Midbrain (tissue), 1 donor: ENCODE data around the gene P3H3.
A peak's percentile ranks its signal among the peaks of the same experiment; 100 is the strongest.
"Not testable (repeated sequence)": the region's sequence is repeated elsewhere in the genome, so short reads cannot be mapped to it uniquely, and the experiment has no call there.

ENCODE experiments used
- DNase-seq: peaks from one replicate; lab custom pipeline; 2025; lab: John Stamatoyannopoulos, UW

Gene P3H3

DNA sequence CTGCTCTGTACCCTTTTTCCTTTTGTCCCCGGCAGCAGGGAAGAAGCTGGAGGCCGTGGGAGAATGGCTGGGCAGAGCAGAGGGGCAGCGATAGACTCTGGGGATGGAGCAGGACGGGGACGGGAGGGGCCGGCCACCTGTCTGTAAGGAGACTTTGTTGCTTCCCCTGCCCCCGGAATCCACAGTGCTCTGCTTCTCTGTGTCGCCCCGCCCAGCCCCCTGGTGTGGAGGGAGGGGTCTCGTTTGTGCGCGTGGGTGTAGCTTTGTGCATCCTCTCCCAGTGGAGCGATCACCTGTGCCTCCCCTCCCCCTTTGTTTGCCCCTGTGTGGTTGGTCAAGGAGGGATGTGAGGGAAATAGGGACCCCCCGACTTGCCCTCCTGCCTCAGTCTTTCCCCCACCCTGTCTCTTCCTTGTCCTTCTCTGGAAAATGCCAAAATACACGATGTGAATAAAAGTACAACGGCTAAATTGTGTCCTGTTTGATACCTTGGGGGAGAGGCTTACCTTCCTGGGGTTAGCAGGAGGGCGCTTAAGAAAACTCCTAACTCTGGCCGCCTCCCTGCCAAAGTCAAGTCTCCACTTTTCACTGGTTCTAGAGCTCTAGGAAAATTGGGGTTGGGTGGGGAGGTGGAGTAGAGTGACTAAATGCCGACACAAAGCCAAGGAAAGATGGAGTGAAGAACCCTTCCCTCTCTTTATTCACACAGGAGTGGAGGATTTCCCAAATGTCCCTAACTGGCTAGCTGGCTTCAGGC, 38.1 kb downstream of the P3H3 start:
- DNase-seq: no peak

DNA sequence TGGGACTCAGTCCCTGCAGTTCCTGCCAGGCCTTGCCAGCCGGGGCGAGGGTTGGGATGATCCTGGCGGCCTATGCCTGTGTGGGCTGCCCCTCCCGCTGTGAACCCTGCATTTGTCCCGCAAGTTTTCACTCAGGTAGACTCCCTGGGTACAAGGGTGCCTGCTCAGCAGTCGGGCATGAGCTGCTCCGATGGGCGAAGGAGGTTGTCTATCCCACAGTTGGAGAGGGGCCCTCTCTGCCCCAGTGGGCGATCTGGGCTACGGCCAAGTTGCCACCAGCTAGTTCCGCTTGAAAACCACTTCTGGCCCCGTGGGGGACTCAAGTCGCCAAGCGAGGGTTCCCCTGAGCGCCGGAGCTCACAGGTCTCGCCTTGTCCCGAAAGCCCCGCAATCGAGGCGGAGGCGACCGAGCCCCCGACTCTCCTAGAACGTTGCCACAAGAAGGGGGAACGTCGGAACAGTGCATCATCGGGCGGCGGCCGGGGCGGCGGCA, 38.8 kb downstream of the P3H3 start:
- peak; percentile 47 for DNase-seq

DNA sequence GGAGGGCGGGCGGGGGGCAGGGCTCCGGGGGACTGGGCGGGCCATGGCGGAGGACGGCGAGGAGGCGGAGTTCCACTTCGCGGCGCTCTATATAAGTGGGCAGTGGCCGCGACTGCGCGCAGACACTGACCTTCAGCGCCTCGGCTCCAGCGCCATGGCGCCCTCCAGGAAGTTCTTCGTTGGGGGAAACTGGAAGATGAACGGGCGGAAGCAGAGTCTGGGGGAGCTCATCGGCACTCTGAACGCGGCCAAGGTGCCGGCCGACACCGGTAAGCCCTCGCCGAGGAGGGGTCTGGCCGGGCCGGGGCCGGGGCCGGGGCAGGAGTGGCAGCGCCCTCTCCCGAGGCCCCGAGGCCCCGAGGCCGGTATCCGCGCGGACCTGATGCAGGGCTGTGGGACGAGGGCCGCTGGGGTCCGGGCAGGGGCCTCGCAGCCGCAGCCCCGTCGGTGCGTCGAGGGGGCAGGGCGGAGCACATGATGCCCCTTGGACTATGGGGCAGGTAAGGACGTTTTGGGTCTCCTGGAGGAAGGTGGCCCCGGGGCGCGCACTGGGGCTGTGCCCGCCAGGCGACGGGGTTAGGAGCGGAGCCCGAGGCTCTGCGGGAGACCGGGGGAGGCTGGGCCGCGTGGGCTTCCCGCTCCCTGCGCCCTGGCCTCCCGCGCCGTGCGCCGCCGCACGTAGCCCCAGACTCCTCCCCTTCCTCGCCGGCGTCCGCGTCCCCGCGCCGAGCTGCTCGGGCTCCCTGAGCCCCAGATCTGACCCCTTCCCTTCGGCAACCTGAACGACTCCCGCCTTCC, 39.4 kb downstream of the P3H3 start, which contains the start of gene TPI1:
Gene TPI1, plus strand, starts transcription at position 119 of the 798 bp plus-strand sequence. Its CDS starts 36 bp downstream, at position 155.
- peak; percentile 90 for DNase-seq

DNA sequence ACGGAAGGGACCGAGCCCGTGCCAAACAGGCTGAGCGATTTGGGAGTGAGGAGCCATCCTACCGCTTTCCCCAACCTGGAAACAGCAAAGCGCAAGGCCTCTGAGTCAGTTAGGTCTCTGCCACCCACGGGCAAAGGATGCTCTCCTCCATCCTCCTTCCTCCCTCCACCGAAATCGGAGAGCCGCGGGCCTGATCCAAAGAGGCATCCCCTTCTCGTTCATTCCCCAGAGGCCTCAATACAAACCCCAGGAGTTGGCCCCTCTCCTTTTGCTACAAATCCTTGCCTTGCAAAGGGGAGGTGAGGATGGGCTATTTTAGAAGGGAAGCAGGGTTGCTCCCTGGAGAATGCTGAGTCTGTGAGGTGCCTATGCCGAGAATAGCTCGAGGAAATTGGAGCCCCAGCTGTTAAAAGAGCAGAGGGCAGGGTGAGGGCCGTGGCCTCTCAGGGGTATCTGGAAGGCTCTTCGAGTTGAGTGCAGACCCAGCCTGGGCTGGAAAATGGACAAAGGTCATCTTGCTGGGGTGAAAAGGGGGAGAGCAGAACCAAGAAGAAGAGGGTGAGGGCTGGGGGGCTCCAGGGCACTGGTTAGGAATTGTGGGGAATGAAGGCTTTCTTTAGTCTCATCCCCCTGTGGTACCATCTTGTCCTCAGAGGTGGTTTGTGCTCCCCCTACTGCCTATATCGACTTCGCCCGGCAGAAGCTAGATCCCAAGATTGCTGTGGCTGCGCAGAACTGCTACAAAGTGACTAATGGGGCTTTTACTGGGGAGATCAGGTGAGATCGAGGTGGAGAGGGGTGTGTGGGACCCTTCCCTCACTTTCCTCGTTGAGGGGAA, 40.2 kb downstream of the P3H3 start:
- no peak for DNase-seq

DNA sequence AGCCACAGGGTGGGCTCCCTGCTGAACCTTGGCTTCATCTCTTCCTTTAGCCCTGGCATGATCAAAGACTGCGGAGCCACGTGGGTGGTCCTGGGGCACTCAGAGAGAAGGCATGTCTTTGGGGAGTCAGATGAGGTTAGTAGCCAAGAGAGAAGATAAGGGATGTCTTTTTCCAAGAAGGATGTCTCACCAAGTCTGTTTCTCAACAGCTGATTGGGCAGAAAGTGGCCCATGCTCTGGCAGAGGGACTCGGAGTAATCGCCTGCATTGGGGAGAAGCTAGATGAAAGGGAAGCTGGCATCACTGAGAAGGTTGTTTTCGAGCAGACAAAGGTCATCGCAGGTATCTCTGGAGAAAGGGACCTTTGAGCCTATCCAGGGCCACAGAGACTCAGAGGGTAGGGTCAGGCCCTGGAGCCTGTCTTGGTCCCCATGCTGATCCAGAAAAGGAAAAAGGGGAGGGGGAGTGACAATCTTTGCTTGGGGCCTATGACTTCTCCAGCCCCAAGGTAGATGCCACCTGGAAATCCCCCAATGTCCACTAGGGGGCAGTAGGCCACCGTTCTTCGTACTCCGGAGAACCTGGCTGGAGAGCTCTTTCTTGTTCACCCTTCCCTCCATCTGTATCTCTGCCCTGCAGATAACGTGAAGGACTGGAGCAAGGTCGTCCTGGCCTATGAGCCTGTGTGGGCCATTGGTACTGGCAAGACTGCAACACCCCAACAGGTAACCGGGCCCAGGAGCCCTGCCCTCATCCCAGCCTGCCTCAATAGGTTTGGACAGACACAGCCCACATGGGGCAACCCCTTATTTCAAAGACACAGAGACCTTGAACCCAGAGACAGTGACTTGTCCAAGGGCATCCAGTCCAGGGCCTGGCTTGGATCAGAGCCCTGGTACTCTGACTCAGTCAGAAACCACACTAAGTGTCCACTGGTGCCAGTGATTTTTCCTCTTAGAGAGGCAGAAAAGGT, 41.1 kb downstream of the P3H3 start:
- peak; percentile 75 for DNase-seq

DNA sequence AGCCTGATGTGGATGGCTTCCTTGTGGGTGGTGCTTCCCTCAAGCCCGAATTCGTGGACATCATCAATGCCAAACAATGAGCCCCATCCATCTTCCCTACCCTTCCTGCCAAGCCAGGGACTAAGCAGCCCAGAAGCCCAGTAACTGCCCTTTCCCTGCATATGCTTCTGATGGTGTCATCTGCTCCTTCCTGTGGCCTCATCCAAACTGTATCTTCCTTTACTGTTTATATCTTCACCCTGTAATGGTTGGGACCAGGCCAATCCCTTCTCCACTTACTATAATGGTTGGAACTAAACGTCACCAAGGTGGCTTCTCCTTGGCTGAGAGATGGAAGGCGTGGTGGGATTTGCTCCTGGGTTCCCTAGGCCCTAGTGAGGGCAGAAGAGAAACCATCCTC, 42.1 kb downstream of the P3H3 start:
- not testable (repeated sequence) for DNase-seq

DNA sequence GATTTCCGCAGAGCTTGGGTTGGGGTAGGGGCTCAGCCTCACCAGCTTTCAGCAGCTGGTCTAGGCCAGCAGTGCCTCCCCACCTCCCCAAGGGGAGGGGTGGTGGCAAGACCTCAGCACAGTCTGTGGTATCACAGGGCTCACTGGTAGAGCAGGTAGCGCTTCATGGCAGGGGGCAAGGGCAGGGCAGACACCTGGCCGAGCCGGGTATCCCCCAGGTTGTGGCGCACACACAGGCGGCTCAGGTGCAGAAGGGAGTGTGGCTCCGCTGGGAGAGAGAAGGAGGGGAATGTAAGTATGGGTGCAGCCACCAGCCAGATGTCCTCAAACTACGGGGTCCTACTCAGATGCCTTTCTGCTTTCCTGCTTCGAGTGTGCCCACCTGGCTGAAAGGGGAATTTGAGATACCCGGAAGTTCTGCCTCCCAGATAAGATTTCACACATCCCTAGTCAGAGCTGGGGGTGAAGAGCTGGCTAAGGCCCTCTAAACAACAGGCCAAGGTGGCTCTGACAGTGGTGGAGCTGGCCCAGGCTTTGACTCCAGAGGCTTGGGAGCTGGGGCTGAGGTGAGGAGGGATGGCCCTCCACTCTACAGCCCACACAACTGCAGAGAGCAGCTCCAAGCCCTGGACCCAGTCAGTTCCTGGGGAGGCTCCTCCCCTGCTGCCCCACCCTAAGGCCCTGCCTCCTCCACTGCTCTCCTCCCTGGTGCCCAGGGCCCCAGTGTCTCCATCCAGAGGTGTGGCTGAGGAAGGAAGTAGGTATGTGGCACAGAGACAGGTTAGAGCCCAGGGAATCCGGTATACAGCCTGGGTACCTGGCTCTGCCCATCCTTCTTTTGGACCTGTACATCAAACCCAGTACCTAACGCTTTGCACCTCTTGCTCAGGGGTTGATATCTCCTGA, 43.1 kb downstream of the P3H3 start:
- no peak for DNase-seq

DNA sequence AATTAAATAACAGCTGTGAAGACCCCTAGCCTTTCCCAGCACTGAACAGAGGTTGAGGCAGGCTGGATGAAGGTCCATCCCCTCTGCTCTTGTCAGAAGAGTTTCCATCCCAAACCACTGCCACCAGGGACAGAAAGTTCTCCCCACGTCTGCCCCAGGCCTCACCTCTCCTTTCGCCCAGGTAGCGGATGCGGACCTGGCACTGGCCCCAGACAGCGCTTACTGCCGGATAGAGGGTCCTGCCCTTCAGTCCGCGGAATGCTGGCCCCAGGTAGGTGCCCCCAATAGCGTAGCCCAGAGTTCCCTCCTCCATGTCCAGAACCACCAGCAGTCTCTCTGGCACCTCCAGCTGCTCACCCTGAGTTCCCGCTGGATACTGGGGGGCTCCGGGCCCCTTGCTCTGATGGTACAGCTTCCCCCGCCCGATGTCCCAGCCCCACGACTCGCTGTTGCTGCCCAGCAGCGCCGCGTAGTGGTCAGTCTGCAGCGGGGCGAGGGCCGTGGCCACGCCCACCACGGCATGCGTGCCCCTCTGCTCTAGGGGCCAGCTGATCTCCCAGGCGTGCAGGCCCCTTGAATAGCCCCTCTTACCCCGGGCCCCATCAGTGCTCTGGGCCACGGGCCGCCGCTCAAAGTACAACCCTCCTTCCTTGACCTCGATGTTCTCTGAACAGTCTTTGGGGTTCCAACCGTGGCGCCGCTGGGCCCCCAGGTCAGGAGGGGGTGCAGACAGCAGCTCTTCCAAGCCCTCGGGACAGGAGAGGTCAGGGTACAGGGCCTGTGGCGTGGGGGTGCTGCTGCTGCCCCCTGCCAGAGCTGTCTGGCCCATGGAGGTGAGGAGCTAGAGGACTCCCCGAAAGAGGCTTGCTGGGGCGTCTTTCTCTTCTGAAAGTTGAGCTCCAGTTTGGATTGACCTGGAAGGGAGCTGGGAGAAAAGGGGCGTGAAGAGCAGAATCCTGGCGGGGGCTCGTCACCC, 44.2 kb downstream of the P3H3 start:
- DNase-seq: peak; percentile 85

DNA sequence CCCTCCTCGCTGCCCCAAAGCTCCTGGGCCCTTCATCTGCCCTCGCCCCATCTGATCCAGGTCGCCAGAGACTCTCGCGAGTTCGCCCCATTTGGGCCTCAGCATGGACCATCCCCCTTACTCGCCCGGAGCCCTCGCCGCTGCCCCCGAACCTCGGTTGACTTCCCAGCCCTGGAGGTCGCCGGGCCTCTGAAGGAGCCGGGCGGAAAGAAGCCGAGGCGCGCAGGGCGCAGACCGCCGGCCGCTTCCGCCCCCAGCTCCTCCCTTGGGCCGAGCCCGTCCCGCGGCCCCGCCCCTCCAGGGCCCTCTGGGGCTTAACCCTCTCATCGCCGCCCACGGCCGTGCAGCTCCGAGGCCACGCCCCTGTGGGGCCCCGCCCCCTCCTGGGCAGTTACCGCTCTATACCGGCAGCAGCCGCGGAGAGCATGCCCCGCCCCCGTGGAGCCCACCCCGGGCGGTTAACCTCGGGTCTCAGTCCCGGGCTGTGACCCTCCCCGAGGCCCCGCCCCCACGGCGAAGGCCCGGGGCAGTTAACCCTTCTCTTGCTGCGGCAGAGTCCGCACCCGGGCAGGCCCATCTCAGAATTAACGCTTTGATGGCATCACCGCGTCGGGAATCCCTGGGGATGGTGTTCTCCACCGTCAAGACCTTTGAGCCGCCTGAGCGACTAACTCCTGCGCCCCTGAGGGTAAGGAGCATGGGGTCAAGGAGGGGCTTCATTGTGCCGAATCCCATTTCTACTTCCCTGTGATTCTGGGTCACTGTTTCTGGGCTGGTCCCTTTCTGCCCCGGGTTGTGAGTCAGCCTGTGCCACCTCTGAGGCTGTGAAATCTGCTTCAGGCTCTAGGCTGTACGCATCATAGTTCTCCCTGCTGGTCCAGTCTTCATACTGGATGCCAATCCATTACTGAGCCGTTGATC, 45.1 kb downstream of the P3H3 start, which contains the start of gene SPSB2:
Gene SPSB2, minus strand, starts transcription at position 210 of the 921 bp plus-strand sequence. CDS start 402 bp downstream, outside the sequence.
- DNase-seq: peak; percentile 91

DNA sequence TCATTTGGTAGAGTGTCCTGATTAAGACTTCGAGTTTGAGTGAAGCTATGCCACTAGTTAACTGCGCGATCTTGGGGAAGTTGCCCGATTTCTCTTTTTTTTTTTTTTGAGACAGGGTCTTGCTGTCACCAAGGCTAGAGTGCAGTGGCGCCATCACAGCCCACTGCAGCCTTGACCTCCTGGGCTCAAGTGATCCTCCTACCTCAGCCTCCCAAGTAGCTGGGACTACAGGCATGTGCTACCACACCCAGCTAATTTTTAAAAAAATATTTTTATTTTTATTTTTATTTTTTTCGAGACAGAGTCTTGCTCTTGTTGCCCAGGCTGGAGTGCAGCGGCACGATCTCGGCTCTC, 45.8 kb downstream of the P3H3 start:
- not testable (repeated sequence) for DNase-seq

DNA sequence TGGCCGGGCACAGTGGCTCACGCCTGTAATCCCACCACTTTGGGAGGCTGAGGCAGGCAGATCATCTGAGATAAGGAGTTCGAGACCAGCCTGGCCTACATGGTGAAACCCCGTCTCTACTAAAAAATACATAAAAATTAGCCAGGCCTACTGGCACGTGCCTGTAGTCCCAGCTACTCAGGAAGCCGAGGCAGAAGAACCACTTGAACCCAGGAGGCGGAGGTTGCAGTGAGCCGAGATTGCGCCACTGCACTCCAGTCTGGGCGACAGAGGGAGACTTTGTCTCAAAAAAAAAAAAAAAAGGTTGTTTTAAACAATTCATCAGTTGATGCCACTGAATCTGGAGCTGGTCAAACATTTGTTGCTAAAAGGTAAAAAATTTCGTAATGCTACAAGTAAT, 51.6 kb downstream of the P3H3 start:
- DNase-seq: not testable (repeated sequence)

DNA sequence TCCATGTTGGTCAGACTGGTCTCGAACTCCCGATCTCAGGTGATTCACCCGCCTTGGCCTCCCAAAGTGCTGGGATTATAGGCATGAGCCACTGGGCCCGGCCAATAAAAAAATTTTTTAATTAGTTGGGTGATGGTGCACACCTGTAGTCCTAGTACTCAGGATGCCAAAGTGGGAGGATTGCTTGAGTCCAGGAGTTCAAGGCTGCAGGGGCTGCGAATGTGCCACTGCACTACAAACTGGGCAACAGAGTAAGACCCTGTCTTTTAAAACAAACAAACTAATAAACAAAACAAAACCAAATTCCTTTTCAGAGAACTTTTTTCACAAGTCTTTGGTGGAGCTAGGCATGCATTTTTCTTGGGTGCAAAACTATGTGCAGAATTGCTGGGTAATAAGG, 55.0 kb downstream of the P3H3 start:
- DNase-seq: no peak

DNA sequence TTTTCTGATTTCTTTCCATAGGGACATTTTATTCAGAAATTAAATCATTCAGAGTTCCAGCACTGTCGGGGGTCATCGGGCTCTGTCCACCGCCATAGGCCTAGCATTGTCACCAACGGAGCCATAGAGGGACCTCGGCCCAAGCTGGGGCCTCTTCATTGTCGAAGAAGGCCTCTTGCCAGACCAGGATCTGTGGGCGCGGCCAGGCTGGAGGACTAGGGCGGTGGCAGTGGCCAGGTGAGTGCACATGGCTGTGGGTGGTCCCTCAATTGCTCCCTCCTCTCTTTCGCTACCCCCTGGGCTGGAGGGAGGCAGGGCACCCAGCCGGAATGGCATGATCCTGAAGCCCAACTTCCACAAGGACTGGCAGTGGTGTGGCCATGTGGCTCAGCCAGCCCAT, 55.5 kb downstream of the P3H3 start:
- no peak for DNase-seq

DNA sequence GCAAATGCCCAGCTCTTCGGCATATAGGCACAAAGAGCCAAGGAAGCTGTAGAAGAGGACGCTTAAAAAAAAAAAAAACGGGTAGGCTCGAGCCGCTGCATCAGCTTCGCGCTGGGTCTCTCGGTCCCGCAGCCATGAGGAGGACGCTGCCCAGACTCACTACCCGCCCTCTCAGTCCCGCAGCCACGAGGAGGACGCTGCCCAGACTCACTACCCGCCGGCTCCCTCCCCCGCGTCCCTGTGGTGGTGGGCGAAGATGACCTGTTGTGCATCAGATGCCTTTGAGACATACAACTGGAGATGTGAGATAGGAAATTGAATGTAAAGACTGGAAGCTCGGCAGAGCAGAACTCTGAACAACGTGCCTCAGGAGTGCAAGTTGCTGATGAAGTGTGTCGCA, 56.3 kb downstream of the P3H3 start:
- no peak for DNase-seq

DNA sequence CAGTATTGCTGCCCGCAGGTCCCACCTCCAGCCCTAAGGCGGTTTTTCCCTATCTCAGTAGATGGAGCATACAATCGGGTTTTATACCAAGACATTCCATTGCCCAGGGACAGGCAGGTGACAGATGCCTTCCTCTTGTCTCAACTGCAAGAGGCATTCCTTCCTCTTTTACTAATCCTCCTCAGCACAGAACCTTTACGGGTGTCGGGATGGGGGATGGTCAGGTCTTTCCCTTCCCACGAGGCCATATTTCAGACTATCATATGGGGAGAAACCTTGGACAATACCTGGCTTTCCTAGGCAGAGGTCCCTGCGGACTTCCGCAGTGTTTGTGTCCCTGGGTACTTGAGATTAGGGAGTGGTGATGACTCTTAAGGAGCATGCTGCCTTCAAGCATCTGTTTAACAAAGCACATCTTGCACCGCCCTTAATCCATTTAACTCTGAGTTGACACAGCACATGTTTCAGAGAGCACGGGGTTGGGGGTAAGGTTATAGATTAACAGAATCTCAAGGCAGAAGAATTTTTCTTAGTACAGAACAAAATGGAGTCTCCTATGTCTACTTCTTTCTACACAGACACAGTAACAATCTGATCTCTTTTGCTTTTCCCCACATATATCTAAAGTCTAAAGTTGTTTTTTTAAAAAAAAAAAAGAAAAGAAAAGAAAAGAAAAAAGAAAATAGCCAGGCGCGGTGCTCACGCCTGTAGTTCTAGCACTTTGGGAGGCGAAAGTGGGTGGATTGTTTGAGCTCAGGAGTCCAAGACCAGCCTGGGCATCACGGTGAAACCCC, 58.2 kb downstream of the P3H3 start:
- DNase-seq: not testable (repeated sequence)

DNA sequence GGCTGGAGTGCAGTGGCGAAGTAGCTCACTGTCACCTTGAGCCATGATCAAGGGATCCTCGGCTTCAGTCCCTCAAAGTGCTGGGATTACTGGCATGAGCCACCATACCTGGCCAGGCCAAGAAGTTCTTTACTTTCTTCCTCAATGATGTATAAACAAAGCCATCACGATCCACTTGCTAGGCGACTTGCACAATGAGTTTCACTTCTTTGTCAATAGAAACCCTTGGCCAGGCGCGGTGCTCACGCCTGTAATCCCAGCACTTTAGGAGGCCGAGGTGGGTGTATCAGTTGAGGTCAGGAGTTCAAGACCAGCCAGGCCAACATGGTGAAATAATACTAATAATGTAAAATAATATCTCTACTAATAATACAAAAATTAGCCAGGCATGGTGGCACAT, 59.3 kb downstream of the P3H3 start:
- DNase-seq: no peak

DNA sequence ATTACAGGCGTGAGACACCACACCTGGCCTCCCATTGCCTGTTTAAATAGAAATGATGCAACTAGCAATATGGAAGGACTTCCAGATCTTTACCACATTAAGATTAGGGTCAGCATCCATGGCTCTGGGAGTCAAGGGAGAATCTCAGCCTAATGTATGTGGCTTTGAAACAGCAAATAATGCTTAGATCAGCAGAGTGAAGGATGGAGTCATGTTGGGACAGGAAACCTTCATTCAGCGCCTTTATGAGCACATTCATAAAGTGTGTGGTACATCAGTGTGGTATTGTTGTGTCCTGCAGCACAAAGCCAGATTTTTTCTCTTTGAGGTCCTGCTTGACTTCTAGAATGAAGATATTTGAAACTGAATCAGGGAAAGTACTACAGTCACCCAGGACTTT, 60.2 kb downstream of the P3H3 start:
- DNase-seq: no peak
